HCT116 (cell line): ENCODE measurements around the gene AKR1E2. TPM values are rescaled to one million over a fixed set of nuclear protein-coding genes. Genes with fewer than 3 reads are reported as not detected.

ENCODE experiments used
- ATAC-seq: fragments of 200-7000 bp; cut with Tn5 transposase; 2 replicates; pipeline ENCODE4 v1.9.1; 2020; ENCODE audit warnings: mild to moderate bottlenecking, moderate library complexity
- BruUV-seq: library from RNA; stranded (reverse); fragments of 400-500 nt; replicated peaks from 2 replicates; lab custom pipeline; 2021; lab: Mats Ljungman, UMichigan
- CTCF ChIA-PET: fragments of 300-600 bp; sonication (Branson Sonifier 250); formaldehyde crosslinking; loops from one replicate; lab custom pipeline; 2021; ENCODE audit warnings: antibody characterized with exemption; lab: Charles Lee
- POLR2A ChIA-PET: fragments of 300-600, 350-600 bp; sonication (Branson Sonifier 250); formaldehyde crosslinking; loops from one replicate; lab custom pipeline; 2021; ENCODE audit warnings: antibody characterized with exemption; lab: Charles Lee
- RAD21 ChIA-PET, 2 experiments: fragments of 300-600 bp; sonication (Branson Sonifier 250); formaldehyde crosslinking; loops; one replicate each; lab custom pipeline; 2023; ENCODE audit warnings: low total read pairs in 2 of 2; ENCODE audit not compliant: uncharacterized antibody in 2 of 2, unreplicated experiment in 2 of 2, low non-redundant PET in 1 of 2; lab: Charles Lee
- DNase-seq: peaks from one replicate; pipeline ENCODE4 v3.0.0-alpha.2; 2010; ENCODE audit warnings: low read depth, low spot score
- H2AFZ ChIP-seq: fragments of 200-600 bp; shearing (Covaris generic), sonication (generic); 2 replicates; pipeline ENCODE4 v1.6.1; 2017; ENCODE audit warnings: low read depth, mixed run types, mixed read lengths, antibody characterized with exemption, low read length; ENCODE audit not compliant: poor library complexity, severe bottlenecking
- H3K27ac ChIP-seq: 2 replicates; pipeline ENCODE4 v1.5.1; 2012; ENCODE audit warnings: low read depth, low read length
- H3K27me3 ChIP-seq: fragments of 200-600 bp; sonication (generic); 2 replicates; pipeline ENCODE4 v1.6.1; 2016; ENCODE audit warnings: mixed run types, low read length, mixed read lengths; ENCODE audit not compliant: insufficient read depth
- H3K36me3 ChIP-seq, 2 experiments: fragments of 200-500 bp in 1 of 2; fragments of 200-600 bp in 1 of 2; sonication (Bioruptor generic) in 1 of 2; sonication (generic) in 1 of 2; 2 replicates each; pipeline versions ENCODE4 v1.5.1 to v1.6.1; 2014 to 2016; ENCODE audit warnings: low read length in 2 of 2, inconsistent platforms in 1 of 2, mixed read lengths in 1 of 2, mixed run types in 1 of 2; ENCODE audit not compliant: insufficient read depth in 2 of 2, control insufficient read depth in 1 of 2
- H3K4me1 ChIP-seq, 2 experiments: fragments of 200-600 bp in 1 of 2; sonication (generic) in 1 of 2; 2 replicates each; pipeline versions ENCODE4 v1.5.1 to v1.6.1; 2012 to 2017; ENCODE audit warnings: low read length in 2 of 2, inconsistent platforms in 1 of 2, mild to moderate bottlenecking in 1 of 2, mixed read lengths in 1 of 2, mixed run types in 1 of 2, moderate library complexity in 1 of 2; ENCODE audit not compliant: insufficient read depth in 2 of 2, control insufficient read depth in 1 of 2
- H3K4me2 ChIP-seq: fragments of 200-600 bp; sonication (generic); 2 replicates; pipeline ENCODE4 v1.6.1; 2017; ENCODE audit warnings: mixed run types, low read length, mixed read lengths
- H3K4me3 ChIP-seq, 2 experiments: fragments of 200-600 bp in 1 of 2; sonication (generic) in 1 of 2; replicated peaks in 1 of 2; 2 replicates each; pipeline ENCODE4 v1.5.1; 2011 to 2016; ENCODE audit warnings: low read length in 2 of 2, control low read depth in 1 of 2, low read depth in 1 of 2, mild to moderate bottlenecking in 1 of 2, mixed read lengths in 1 of 2, mixed run types in 1 of 2
- H3K79me2 ChIP-seq: fragments of 200-600 bp; sonication (generic); 2 replicates; pipeline ENCODE4 v1.6.1; 2017; ENCODE audit warnings: mild to moderate bottlenecking, mixed run types, low read length, moderate library complexity, mixed read lengths; ENCODE audit not compliant: insufficient read depth
- H3K9ac ChIP-seq: fragments of 200-600 bp; sonication (generic); 2 replicates; pipeline ENCODE4 v1.6.1; 2016; ENCODE audit warnings: low read length, mixed read lengths
- H3K9me2 ChIP-seq: fragments of 200-600 bp; sonication (generic), shearing (Covaris generic); 2 replicates; pipeline ENCODE4 v1.6.1; 2017; ENCODE audit warnings: mixed run types, mild to moderate bottlenecking, moderate library complexity; ENCODE audit not compliant: insufficient read depth
- H3K9me3 ChIP-seq, 2 experiments: fragments of 200-500 bp in 1 of 2; fragments of 200-600 bp in 1 of 2; sonication (Bioruptor generic) in 1 of 2; sonication (generic) in 1 of 2; 2 replicates each; pipeline ENCODE4 v1.6.1; 2014 to 2017; ENCODE audit warnings: low read length in 2 of 2, mixed read lengths in 2 of 2, inconsistent platforms in 1 of 2, low read depth in 1 of 2, mild to moderate bottlenecking in 1 of 2, mixed run types in 1 of 2, moderate library complexity in 1 of 2; ENCODE audit not compliant: control insufficient read depth in 1 of 2, insufficient read depth in 1 of 2
- H4K20me1 ChIP-seq: fragments of 200-600 bp; sonication (generic), shearing (Covaris generic); 2 replicates; pipeline ENCODE4 v1.6.1; 2017; ENCODE audit warnings: mixed run types, mild to moderate bottlenecking, moderate library complexity; ENCODE audit not compliant: insufficient read depth
- CBX3 ChIP-seq: IDR thresholded peaks from 2 replicates; pipeline ENCODE4 v1.6.1; 2012; ENCODE audit warnings: low read depth
- CEBPB ChIP-seq: IDR thresholded peaks from 2 replicates; pipeline ENCODE4 v1.6.1; 2012; ENCODE audit warnings: low read depth
- ELF1 ChIP-seq: IDR thresholded peaks from 2 replicates; pipeline ENCODE4 v1.6.1; 2012; ENCODE audit warnings: low read depth, borderline replicate concordance
- EZH2 ChIP-seq: fragments of 200-600 bp; sonication (generic); IDR thresholded peaks from 2 replicates; pipeline ENCODE4 v1.6.1; 2017; ENCODE audit warnings: antibody characterized with exemption, mixed run types
- EZH2phosphoT487 ChIP-seq: fragments of 200-600 bp; IDR thresholded peaks from 2 replicates; pipeline ENCODE4 v1.6.1; 2018; ENCODE audit warnings: antibody characterized with exemption, borderline replicate concordance
- FOSL1 ChIP-seq: IDR thresholded peaks from 2 replicates; pipeline ENCODE4 v1.6.1; 2012; ENCODE audit warnings: low read depth
- JUND ChIP-seq: IDR thresholded peaks from 2 replicates; pipeline ENCODE4 v1.6.1; 2012
- POLR2A ChIP-seq: IDR thresholded peaks from 2 replicates; pipeline ENCODE4 v1.7.0; 2011; ENCODE audit warnings: borderline replicate concordance; ENCODE audit not compliant: insufficient read depth, insufficient read length; ENCODE audit errors: extremely low read depth
- POLR2AphosphoS5 ChIP-seq: IDR thresholded peaks from 2 replicates; pipeline ENCODE4 v1.6.1; 2011; ENCODE audit warnings: mild to moderate bottlenecking, low read depth, low read length, moderate library complexity
- REST ChIP-seq: IDR thresholded peaks from 2 replicates; pipeline ENCODE4 v1.6.1; 2012; ENCODE audit warnings: low read depth
- SIN3A ChIP-seq: IDR thresholded peaks from 2 replicates; pipeline ENCODE4 v1.6.1; 2012; ENCODE audit warnings: low read depth
- SP1 ChIP-seq: IDR thresholded peaks from 2 replicates; pipeline ENCODE4 v1.6.1; 2012; ENCODE audit warnings: low read depth
- ZBTB33 ChIP-seq: IDR thresholded peaks from 2 replicates; pipeline ENCODE4 v1.6.1; 2011; ENCODE audit warnings: mild to moderate bottlenecking, low read length, moderate library complexity; ENCODE audit not compliant: insufficient replicate concordance; ENCODE audit errors: extremely low read depth
- ZNF274 ChIP-seq: fragments of 200-500 bp; sonication (Bioruptor generic); IDR thresholded peaks from 2 replicates; pipeline ENCODE4 v1.6.1; 2014; ENCODE audit warnings: mild to moderate bottlenecking, low read depth, low read length, inconsistent platforms
- intact Hi-C: fragments of 100-400 bp; cut with micrococcal nuclease; formaldehyde crosslinking; loops from 2 replicates; pipeline ENCODE4 v1.10.0; 2022
- total RNA-seq: library from RNA; stranded (reverse); gene quantifications from one replicate; pipeline ENCODE4 v1.2.1, GENCODE V29; 2021; ENCODE audit not compliant: unreplicated experiment
- TF ChIP-seq, protein P1 (sequence below): IDR thresholded peaks from 2 replicates; pipeline ENCODE4 v1.6.1; 2012

Gene AKR1E2
- total RNA-seq, 1 experiment from 2014 or later: 5.0 TPM

- Histone ChIP-seq H3K9ac (no peak overlapping the region), H3K36me3 (no peaks in the 10 kb centered on the region), H2AFZ (no peak overlapping the region), H3K4me2 (no peak overlapping the region), H3K27ac (no peak overlapping the region), H3K9me3 (no peaks in the 10 kb centered on the region), H3K4me1 (no peaks in the 10 kb centered on the region), H3K27me3 (no peaks in the 10 kb centered on the region), H3K4me3 (no peak overlapping the region), H4K20me1 (no peaks in the 10 kb centered on the region), H3K9me2 (no peaks in the 10 kb centered on the region), H3K79me2 (no peaks in the 10 kb centered on the region)
- ChIA-PET RAD21 (no interaction called here), POLR2A (no interaction called here), CTCF (interaction anchor here (1.3 kb wide), 1 partner anchor 12 kb away, joined by 4 read pairs; no protein-coding TSS in a partner anchor)
- no TSS peak for BruUV-seq
- ATAC-seq (no peak), DNase-seq (no peak)
- no peak for TF ChIP-seq SP1
- TF ChIP-seq ZNF274: no peak
- TF ChIP-seq, protein P1, sequence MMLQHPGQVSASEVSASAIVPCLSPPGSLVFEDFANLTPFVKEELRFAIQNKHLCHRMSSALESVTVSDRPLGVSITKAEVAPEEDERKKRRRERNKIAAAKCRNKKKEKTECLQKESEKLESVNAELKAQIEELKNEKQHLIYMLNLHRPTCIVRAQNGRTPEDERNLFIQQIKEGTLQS: no peak
- no peak for TF ChIP-seq REST
- no peak for TF ChIP-seq POLR2A
- no peak for TF ChIP-seq ELF1
- TF ChIP-seq EZH2phosphoT487: no peak
- no peak for TF ChIP-seq POLR2AphosphoS5
- TF ChIP-seq FOSL1: no peak
- no peak for TF ChIP-seq ZBTB33
- TF ChIP-seq EZH2: no peak
- no peak for TF ChIP-seq JUND
- no peak for TF ChIP-seq SIN3A
- no peak for TF ChIP-seq CEBPB
- TF ChIP-seq CBX3: no peak
- intact Hi-C loops: no loop called here
Measured at GRCh38 chr10:4802711-4803487, 23.1 kb upstream of the AKR1E2 start.
